ENCODE data around the gene ANKRD13B.

DNA sequence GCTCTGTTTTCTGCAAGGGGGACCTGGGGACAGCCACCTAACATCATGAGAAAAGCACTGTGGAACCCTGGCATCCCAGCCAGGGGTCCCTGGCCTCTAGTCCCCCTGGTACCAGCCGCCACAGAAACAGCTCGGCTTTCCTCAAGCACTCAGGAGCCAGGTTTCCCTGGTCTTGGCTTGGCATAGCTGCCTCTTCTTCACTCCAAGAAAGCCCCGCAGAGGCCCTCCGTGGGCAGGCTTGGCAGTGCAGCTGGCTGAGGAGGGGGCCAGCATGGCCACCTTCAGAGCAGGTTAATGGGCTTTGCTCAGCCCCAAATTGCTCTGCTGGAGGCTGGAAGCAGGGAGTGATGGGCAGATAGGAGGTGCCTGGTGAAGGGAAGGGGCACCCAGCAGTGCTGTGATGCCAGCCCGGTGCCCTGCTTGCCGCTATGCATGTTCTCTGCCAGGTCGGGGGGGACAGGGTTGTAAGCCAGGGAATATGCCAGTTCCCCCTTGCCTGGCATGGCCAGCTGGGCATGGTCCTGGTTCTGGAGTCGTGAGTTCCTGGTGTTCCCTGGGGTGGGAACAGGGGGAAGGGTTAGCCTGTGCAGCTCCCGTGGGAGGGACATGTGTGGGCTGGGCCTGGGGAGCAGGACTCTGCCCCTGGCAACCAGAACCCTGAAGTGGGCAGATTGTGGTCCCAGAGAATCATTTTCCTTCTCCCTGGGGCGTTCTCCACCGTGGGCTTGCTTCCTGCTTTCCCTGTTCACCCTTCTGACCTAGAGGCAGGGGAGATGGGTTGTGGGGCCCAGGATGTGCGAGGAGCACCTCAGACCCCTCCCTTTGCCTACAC lies 3.2 kb downstream of the ANKRD13B start:
- TF ChIP-seq EZH2 (IDR thresholded peaks at IDR 0.05; ENCODE audit: insufficient read depth, low read length): no peak
- TF ChIP-seq, protein P1, sequence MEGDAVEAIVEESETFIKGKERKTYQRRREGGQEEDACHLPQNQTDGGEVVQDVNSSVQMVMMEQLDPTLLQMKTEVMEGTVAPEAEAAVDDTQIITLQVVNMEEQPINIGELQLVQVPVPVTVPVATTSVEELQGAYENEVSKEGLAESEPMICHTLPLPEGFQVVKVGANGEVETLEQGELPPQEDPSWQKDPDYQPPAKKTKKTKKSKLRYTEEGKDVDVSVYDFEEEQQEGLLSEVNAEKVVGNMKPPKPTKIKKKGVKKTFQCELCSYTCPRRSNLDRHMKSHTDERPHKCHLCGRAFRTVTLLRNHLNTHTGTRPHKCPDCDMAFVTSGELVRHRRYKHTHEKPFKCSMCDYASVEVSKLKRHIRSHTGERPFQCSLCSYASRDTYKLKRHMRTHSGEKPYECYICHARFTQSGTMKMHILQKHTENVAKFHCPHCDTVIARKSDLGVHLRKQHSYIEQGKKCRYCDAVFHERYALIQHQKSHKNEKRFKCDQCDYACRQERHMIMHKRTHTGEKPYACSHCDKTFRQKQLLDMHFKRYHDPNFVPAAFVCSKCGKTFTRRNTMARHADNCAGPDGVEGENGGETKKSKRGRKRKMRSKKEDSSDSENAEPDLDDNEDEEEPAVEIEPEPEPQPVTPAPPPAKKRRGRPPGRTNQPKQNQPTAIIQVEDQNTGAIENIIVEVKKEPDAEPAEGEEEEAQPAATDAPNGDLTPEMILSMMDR (IDR thresholded peaks at IDR 0.05; ENCODE audit: insufficient read depth, low read depth, low read length): no peak

Measured in astrocyte (in vitro differentiated cells and primary cell).